GM12875 (cell line): ENCODE data around the gene FUT1.
"Not testable (repeated sequence)": the region's sequence is repeated elsewhere in the genome, so short reads cannot be mapped to it uniquely, and the experiment has no call there.

Experiments used
- H3K4me3 ChIP-seq: one replicate; pipeline ENCODE4 v1.5.1; 2011; ENCODE audit warnings: low read depth, low read length, control low read depth
- TF ChIP-seq, protein P1 (sequence below): IDR thresholded peaks from 2 replicates; pipeline ENCODE4 v1.5.1; 2011; ENCODE audit warnings: low read depth, mild to moderate bottlenecking, control low read depth, inconsistent platforms, low read length, moderate library complexity, borderline replicate concordance; ENCODE audit not compliant: insufficient read depth

The FUT1 gene

DNA sequence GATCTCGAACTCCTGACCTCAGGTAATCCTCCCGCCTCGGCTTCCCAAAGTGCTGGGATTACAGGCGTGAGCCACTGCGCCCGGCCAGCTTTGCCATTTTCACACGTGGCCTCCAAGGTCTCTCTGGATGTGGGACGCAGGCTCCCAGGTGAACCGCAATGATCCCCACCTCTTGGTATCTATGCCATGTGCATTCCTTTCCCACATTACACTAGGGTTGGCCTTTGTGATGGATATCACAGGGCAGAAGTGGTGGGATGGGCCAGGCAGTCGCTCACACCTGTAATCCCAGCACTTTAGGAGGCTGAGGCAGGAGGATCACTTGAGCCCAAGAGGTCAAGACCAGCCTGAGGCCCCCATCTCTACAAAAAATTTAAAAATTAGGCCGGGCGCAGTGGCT lies 25.3 kb upstream of the FUT1 start:
- no peak overlapping the region for H3K4me3 ChIP-seq
- TF ChIP-seq, protein P1, sequence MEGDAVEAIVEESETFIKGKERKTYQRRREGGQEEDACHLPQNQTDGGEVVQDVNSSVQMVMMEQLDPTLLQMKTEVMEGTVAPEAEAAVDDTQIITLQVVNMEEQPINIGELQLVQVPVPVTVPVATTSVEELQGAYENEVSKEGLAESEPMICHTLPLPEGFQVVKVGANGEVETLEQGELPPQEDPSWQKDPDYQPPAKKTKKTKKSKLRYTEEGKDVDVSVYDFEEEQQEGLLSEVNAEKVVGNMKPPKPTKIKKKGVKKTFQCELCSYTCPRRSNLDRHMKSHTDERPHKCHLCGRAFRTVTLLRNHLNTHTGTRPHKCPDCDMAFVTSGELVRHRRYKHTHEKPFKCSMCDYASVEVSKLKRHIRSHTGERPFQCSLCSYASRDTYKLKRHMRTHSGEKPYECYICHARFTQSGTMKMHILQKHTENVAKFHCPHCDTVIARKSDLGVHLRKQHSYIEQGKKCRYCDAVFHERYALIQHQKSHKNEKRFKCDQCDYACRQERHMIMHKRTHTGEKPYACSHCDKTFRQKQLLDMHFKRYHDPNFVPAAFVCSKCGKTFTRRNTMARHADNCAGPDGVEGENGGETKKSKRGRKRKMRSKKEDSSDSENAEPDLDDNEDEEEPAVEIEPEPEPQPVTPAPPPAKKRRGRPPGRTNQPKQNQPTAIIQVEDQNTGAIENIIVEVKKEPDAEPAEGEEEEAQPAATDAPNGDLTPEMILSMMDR: no peak

- TF ChIP-seq, protein P1: no peak
- H3K4me3 ChIP-seq: no peak overlapping the region
Measured at GRCh38 chr19:48777139-48777538, 24.7 kb upstream of the FUT1 start.

DNA sequence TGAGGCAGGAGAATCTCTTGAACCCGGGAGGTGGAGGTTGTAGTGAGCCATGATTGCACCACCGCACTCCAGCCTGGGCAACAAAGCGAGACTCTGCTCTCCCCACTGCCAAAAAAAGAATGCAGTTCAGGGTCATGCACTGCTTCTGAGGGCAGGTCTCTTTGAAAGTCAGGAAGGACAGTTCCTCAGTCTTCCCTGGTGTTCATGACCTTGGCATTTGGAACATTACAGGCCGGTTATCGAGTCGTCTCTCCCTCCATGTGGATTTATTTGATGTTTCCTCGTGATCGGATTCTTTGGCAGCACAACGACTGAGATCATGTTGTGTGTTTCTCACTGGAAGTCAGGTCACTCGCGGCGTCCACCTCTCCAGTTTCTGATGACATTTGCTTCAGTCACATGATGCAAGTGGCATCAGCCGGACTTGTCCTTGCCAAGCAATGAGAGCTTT lies 20.1 kb upstream of the FUT1 start:
- H3K4me3 ChIP-seq: no peak overlapping the region
- TF ChIP-seq, protein P1: no peak

DNA sequence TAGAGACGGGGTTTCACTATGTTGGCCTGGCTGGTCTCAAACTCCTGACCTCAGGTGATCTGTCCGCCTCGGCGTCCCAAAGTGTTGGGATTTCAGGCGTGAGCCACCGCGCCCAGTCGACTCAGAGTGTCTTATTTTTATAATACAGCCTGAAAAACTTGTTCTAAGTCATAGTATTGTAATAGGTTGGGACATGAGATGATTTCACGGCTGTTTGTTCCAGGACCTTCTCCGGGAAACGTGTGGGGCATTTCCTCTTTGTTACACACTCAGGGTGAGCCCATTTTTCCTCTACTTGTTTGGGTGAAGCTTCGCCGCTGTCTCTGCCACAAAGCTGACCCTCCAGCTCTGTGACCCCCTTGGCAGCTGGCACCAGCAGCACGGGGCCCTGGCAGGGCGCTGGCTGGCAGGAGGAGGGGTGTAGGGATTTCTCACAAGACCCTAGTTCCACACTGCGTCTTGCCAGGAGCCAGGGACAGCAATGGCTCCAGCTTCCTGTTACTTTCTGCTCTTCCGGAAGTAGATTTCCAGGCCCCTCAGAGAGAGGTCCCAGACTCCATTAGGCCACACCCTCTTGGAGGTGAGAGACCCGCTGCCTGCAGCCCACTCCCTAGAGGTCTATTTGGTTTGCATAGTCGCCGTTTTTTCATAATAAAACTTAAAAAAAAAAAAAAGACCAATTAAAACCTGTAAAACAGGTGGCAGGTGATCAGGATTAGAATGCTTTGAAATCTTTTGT lies 18.5 kb upstream of the FUT1 start:
- TF ChIP-seq, protein P1: no peak
- no peak overlapping the region for H3K4me3 ChIP-seq

DNA sequence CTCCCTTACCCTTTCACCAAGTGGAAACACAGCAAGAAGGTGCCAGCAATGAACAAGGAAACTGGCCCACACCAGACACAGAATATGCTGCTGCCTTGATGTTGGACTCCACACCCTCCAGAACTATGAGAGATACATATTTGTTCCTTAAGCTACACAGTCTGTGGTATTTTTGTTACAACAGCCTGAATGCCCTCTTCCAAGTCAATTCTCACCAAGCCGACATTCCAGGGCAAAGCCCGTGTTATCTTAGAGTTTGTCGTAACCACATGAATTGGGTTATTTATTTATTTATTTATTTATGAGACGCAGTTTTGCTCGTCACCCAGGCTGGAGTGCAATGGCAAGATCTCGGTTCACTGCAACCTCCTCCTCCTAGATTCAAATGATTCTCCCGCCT lies 17.8 kb upstream of the FUT1 start:
- TF ChIP-seq, protein P1: no peak
- no peak overlapping the region for H3K4me3 ChIP-seq

DNA sequence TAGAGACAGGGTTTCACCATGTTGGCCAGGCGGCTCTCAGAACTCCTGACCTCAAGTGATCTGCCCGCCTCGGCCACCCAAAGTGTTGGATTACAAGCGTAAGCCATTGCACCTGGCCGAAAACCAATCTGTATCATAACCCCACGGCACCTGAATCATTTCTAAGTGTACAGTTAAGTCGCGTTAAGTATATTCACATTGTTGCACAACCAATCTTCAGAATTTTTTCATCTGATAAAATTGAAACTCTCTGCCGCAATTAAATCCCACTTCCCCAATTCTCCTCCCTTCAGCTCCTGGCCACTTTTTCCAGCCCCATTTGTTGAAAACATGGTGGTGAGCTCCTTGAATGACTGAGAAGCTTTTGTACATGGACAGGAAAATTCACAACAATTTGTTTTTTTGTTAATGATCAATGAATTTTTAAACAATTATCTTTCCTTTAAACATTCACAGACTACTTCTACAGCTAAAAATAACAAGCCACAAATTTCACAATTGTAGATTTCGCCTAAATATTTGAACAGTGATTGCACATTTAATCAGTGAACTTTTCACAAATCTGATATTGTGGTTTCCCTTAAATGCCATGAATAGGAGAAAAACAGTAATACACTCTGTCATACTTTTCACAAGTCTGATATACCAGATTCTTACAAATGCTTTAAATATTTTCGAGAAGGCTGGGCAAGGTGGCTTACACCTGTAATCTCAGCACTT lies 16.7 kb upstream of the FUT1 start:
- H3K4me3 ChIP-seq: no peak overlapping the region
- TF ChIP-seq, protein P1: no peak

GRCh38 chr19:48768171-48768753 lies 15.8 kb upstream of the FUT1 start:
- H3K4me3 ChIP-seq: not testable (repeated sequence)

DNA sequence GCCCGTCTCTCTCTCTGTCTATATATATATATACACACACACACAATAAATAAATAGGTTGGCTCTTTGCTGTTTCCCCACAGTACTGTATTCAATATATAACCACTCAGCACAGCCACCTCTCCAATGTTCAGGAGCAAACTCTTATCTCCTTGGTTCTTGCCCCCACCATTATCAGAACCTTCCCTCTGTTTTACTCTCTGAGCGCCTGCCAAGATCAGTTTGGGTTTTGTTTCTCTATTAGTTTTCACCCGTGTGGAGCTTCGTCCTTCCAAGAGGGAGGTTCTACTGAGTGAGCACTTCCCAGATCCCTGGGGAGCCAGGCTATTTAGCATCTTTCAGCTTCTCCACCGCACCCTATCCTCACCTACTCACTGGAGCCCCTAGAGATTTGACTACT lies 13.4 kb upstream of the FUT1 start:
- H3K4me3 ChIP-seq: not testable (repeated sequence)
